GM21576 (cell line): ENCODE measurements around the gene CCDC71L.

Source experiments
- ATAC-seq: cut with Tn5 transposase; IDR thresholded peaks from one replicate; pipeline ENCODE4 v1.9.1; 2021; ENCODE audit warnings: mild to moderate bottlenecking, moderate library complexity; ENCODE audit not compliant: unreplicated experiment

The CCDC71L gene

DNA sequence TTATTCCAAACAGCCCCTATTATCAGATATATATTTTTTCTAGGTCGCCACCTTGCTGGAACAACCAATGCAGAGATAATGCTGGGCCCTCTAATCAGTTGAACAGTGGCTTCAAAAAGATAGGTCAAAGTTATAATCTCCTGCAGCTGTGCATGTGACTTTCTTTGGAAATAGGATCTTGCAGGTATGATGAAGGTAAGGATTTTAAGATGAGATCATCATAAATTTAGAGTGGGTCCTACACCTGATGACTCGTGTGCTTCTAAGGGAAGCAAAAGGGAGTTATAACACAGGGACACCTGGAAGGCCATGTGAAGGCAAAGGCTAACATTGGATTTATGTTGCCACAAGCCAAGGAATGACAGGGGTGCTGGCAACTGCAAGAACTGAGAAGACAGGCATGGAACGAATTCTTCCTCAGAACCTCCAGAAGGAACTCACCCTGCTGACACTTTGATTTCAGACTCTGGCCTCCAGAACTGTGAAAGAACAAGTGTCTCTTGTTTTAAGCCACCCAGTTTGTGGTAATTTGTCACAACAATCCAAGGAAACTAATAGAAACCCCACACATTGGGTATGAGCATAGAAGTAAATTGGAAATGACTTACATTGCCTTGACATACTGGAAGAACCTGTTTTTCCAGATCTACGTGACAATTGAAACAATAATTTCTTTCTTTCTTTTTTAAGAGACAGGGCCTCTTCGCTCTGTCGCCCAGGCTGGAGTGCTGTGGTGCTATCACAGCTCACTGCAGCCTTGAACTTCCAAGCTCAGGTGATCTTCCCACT, 34.4 kb downstream of the CCDC71L start:
- no peak for ATAC-seq

DNA sequence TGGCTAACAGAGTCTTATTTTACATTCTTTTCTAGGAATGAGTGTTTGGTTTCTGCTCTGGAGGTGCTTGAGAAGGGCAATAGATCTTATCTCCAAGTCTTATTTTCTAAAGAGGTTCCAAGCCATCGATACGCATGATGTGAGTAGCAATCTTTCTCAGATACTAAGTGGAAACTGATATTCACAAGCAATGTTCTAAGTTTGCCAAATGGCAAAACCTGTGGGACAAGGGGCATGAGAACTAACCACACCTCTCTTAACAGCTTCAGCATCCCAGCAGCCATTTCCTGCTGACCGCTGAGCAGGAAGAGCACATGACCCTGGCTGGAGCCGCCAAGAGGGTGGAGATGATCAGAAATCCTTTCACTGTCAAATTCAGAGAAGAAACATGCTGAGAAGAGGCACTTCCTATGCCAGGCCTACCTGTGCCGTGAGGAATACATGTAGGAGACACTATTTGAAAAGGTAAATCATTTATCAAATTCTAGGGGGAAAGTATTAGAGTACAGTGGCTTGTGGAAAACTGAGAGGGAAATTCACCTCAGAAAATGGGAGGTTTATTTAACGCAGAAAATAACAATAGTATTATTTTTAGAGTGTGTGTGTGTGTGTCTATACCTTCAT, 35.2 kb downstream of the CCDC71L start:
- ATAC-seq = no peak

DNA sequence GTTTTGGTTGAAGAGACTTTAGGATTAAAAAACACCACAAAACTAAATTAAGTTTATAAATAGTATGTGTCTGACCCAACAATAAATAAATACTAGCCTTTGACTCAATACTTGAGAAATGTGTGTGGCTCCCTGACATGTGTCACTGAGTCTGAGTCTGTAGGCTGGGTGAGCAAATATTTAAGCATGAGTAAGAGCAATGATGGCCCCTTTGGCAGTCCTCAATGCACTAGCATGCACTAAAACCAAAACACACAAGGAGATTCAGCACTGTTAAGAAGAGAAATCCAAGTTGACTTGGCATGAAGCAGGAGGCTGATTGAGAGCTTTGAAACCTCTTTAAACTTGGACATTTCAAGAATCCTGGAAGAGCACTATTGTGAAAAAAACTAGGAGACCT, 37.1 kb downstream of the CCDC71L start:
- no peak for ATAC-seq

DNA sequence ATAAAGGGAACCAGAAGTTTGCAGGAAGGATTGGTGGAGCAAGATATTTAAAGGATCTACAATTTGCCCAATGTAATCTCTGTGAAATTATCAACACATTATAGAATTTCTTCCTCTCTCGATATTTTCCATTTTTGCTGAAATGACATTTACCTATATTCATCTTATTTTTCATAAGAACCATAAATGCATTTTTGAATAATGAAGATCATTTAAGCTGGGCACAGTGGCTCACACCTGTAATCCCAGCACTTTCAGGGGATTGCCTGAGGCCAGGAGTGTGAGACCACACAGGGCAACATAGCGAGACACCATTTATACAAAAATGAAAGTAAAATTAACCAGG, 37.7 kb downstream of the CCDC71L start:
- no peak for ATAC-seq

DNA sequence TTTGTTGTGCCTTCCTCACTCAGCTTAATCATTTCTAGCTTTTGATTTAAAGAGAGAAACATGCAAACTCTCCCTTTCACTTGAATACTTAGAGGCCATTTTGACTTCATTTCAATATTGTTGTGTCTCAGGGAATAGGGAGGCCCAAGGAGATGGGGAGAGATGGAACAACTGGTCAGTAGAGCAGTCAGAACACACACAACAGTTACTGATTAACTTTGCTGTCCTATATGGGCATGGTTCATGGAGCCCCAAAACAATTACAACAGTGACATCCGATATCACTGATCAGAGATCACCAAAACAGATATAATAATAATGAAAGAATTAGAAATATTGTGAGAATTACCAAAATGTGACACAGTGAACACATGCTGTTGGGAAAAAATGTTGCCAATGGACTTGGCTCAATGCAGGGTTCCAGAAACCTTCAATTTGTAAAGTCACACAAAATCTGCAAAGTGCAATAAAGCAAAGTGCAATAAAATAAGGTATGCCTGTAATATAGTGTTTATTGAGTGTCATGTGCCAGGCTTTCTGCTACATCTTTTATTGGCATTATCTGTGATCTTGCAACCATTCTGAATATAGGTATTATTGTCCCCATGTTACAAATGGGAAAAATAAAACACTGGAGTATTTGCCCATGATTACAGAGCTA, 38.2 kb downstream of the CCDC71L start:
- no peak for ATAC-seq

- ATAC-seq = no peak
Measured at GRCh38 chr7:106621393-106622132, 39.4 kb downstream of the CCDC71L start.

- no peak for ATAC-seq
Measured at GRCh38 chr7:106620676-106621075, 40.3 kb downstream of the CCDC71L start.

- no peak for ATAC-seq
Measured at GRCh38 chr7:106620034-106620433, 40.9 kb downstream of the CCDC71L start.

GRCh38 chr7:106619213-106619612, 41.7 kb downstream of the CCDC71L start:
- no peak for ATAC-seq

GRCh38 chr7:106618480-106618879, 42.5 kb downstream of the CCDC71L start:
- ATAC-seq = no peak

- ATAC-seq = no peak
Measured at GRCh38 chr7:106617860-106618259, 43.1 kb downstream of the CCDC71L start.

DNA sequence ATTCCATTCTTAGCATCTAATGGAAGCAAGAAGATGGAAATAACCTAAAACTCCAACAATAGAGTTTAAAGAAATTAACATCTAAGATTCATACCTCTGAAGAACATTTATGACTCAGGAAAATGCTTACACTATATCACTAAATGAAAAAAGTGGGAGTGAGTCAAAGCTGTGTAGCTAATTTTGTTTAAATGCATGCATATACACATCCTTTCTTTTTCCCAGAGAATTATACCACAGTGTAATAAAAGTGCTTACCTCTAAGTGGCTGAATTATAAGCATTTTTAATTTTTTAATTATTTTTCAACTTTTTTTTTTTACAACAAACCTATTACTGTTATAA, 44.3 kb downstream of the CCDC71L start:
- ATAC-seq = no peak

GRCh38 chr7:106615808-106616707, 44.9 kb downstream of the CCDC71L start:
- ATAC-seq = no peak

DNA sequence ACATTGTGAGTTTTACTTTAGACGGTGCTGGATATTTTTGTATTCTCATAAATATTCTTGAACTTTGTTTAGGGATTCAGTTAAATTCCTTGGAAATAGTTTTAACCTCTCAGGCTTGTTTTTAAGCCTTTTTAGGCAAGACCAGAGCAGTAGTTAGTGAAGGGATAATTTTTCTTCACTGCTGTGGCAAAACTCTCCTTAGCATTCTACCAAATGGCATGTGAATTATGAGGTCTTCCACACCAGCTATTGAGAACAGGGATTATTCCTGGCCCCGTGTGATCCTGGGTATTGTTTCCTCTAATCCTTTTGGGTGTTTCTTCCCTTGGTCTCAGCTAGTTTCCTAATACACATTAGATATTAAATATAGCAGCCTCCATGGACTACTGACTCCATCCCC, 46.2 kb downstream of the CCDC71L start:
- no peak for ATAC-seq

GRCh38 chr7:106613848-106614560, 47.0 kb downstream of the CCDC71L start:
- no peak for ATAC-seq

DNA sequence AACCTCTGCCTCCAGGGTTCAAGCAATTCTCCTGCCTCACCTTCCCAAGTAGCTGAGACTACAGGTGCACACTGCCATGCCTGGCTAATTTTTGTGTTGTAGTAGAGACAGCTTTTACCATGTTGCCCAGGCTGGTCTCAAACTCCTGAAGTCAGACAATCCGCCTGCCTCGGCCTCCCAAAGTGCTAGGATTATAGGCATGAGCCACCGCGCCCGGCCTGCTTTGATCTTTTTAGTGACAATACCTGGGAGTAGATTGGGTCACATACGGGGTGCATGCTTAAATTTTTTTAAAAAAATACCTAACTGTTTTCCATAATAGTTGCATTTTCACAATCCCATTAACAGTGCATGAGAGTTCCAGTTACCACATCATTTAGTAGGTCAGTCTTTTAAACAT, 47.7 kb downstream of the CCDC71L start:
- no peak for ATAC-seq

DNA sequence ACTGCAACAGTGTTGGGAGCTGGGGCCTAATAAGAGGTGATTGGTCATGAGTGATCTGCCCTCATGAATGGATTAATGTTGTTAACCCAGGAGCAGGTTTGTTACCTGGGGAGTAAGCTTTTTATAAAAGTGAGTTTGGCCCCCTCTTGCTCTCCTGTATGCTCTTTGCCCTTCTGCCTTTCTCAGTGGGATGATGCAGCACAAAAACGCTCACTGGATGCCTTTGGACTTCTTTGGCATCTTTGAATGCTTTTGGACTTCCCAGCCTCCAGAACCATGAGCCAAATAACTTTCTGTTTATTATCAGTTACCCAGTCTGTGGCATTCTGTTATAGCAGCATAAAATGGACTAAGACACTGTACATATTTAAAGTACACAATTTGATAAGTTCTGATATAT, 48.5 kb downstream of the CCDC71L start:
- no peak for ATAC-seq

- no peak for ATAC-seq
Measured at GRCh38 chr7:106611911-106612310, 49.0 kb downstream of the CCDC71L start.

- no peak for ATAC-seq
Measured at GRCh38 chr7:106610996-106611886, 49.7 kb downstream of the CCDC71L start.
